K562 (cell line): ENCODE data around the gene CTCFL. TPM values are rescaled to one million over a fixed set of nuclear protein-coding genes. Genes with fewer than 3 reads are reported as not detected.

Experiments
- BCOR ChIP-seq: fragments of 450-650 bp; IDR thresholded peaks from 2 replicates; pipeline ENCODE4 v1.6.1; 2016
- CBFA2T2 ChIP-seq: fragments of 450-650 bp; conservative IDR thresholded peaks from 2 replicates; pipeline ENCODE4 v1.6.1; 2017; ENCODE audit warnings: mild to moderate bottlenecking
- E4F1 ChIP-seq: fragments of 250-450 bp; sonication (Bioruptor Pico); IDR thresholded peaks from 2 replicates; pipeline ENCODE4 v1.5.0; 2021; ENCODE audit warnings: mild to moderate bottlenecking, borderline replicate concordance
- ESRRA ChIP-seq: fragments of 450-650 bp; IDR thresholded peaks from 2 replicates; pipeline ENCODE4 v1.6.1; 2014; ENCODE audit warnings: low read depth, mild to moderate bottlenecking, moderate library complexity, borderline replicate concordance
- ETV5 ChIP-seq: sonication (generic); formaldehyde crosslinking; IDR thresholded peaks from 2 replicates; pipeline ENCODE4 v1.4.0; 2020; ENCODE audit warnings: low read depth, mild to moderate bottlenecking, missing genetic modification reagents
- KDM5B ChIP-seq: fragments of 200-600 bp; sonication (generic); IDR thresholded peaks from 2 replicates; pipeline ENCODE4 v1.6.1; 2012; ENCODE audit warnings: low read depth, mild to moderate bottlenecking, moderate library complexity, low read length, control low read depth, inconsistent platforms; ENCODE audit not compliant: insufficient replicate concordance
- MEIS2 ChIP-seq: fragments of 450-650 bp; IDR thresholded peaks from 2 replicates; pipeline ENCODE4 v1.6.1; 2014; ENCODE audit warnings: mild to moderate bottlenecking; ENCODE audit not compliant: partially characterized antibody
- MYNN ChIP-seq, 2 experiments: sonication (generic); formaldehyde crosslinking in 1 of 2; IDR thresholded peaks; 2 replicates each; pipeline versions ENCODE4 v1.5.0 to v1.6.1; 2016 to 2020; ENCODE audit warnings: antibody characterized with exemption in 1 of 2, missing genetic modification reagents in 1 of 2
- NCOA2 ChIP-seq, 2 experiments: fragments of 450-650 bp; IDR thresholded peaks; 2 replicates each; pipeline ENCODE4 v1.6.1; 2018; ENCODE audit warnings: mild to moderate bottlenecking in 2 of 2, moderate library complexity in 1 of 2; ENCODE audit not compliant: partially characterized antibody in 2 of 2
- NEUROD1 ChIP-seq: fragments of 150-350 bp; IDR thresholded peaks from 2 replicates; pipeline ENCODE4 v1.6.1; 2014; ENCODE audit warnings: borderline replicate concordance, low read length, low read depth; ENCODE audit not compliant: partially characterized antibody
- POLR2AphosphoS5 ChIP-seq: IDR thresholded peaks from 2 replicates; pipeline ENCODE4 v1.6.1; 2011; ENCODE audit warnings: mild to moderate bottlenecking, low read depth, low read length, moderate library complexity; ENCODE audit not compliant: control insufficient read depth, insufficient read depth
- RBM15 ChIP-seq: fragments of 200-400 bp; formaldehyde crosslinking; IDR thresholded peaks from 2 replicates; pipeline ENCODE4 v1.6.1; 2018; ENCODE audit warnings: mild to moderate bottlenecking, low read length, moderate library complexity; ENCODE audit not compliant: insufficient read depth
- RBM25 ChIP-seq: fragments of 200-400 bp; formaldehyde crosslinking; IDR thresholded peaks from 2 replicates; pipeline ENCODE4 v1.6.1; 2018; ENCODE audit warnings: low read length, low read depth, moderate library complexity; ENCODE audit not compliant: severe bottlenecking
- RFX7 ChIP-seq: fragments of 250-450 bp; sonication (Bioruptor Pico); IDR thresholded peaks from 2 replicates; pipeline ENCODE4 v1.5.1; 2021; ENCODE audit warnings: mild to moderate bottlenecking
- SMARCE1 ChIP-seq: fragments of 450-650 bp; IDR thresholded peaks from 2 replicates; pipeline ENCODE4 v1.7.1; 2016; ENCODE audit warnings: mild to moderate bottlenecking
- TAL1 ChIP-seq: fragments of 450-650 bp; IDR thresholded peaks from 2 replicates; pipeline ENCODE4 v1.6.1; 2016; ENCODE audit warnings: mild to moderate bottlenecking
- TARDBP ChIP-seq: fragments of 450-650 bp; IDR thresholded peaks from 2 replicates; pipeline ENCODE4 v1.6.1; 2016
- TBL1XR1 ChIP-seq, 2 experiments: IDR thresholded peaks; 2 replicates each; pipeline ENCODE4 v1.6.1; 2012; ENCODE audit warnings: improper control_type of control experiment in 2 of 2, low read length in 2 of 2, mild to moderate bottlenecking in 1 of 2
- TEAD4 ChIP-seq, 2 experiments: sonication (generic) in 1 of 2; formaldehyde crosslinking in 1 of 2; IDR thresholded peaks; 2 replicates each; pipeline versions ENCODE4 v1.6.1 to v1.8.0; 2012 to 2022; ENCODE audit warnings: borderline replicate concordance in 1 of 2, inconsistent platforms in 1 of 2, low read length in 1 of 2, mild to moderate bottlenecking in 1 of 2, missing genetic modification reagents in 1 of 2
- ZKSCAN1 ChIP-seq: fragments of 150-350 bp; IDR thresholded peaks from 2 replicates; pipeline ENCODE4 v1.6.1; 2016; ENCODE audit warnings: low read depth, low read length
- ZNF12 ChIP-seq: sonication (generic); formaldehyde crosslinking; IDR thresholded peaks from 2 replicates; pipeline ENCODE4 v1.4.0; 2020; ENCODE audit warnings: mild to moderate bottlenecking, missing genetic modification reagents
- ZNF124 ChIP-seq: sonication (generic); formaldehyde crosslinking; IDR thresholded peaks from 2 replicates; pipeline ENCODE4 v1.8.1; 2022; ENCODE audit warnings: missing genetic modification reagents
- ZNF24 ChIP-seq: fragments of 450-650 bp; IDR thresholded peaks from 2 replicates; pipeline ENCODE4 v1.6.1; 2016
- ZNF280A ChIP-seq: fragments of 450-650 bp; IDR thresholded peaks from 2 replicates; pipeline ENCODE4 v1.6.1; 2018; ENCODE audit warnings: mild to moderate bottlenecking, low read depth; ENCODE audit not compliant: partially characterized antibody
- ZNF57 ChIP-seq: fragments of 450-650 bp; formaldehyde crosslinking; IDR thresholded peaks from 2 replicates; pipeline ENCODE4 v1.4.0; 2020; ENCODE audit warnings: mild to moderate bottlenecking, moderate library complexity
- polyA plus RNA-seq, 8 experiments: library from polyadenylated mRNA; depleted of rRNA in 4 of 8; stranded (reverse) in 5 of 8; unstranded in 3 of 8; fragments of >200 nt; fragmentation: Nextera tagmentation in 2 of 8; fragmentation: Illumina TruSeq in 1 of 8; extraction: Ambion mirVana in 2 of 8; extraction: Trizol in 1 of 8; gene quantifications; 2 replicates each; pipeline versions ENCODE4 v1.2.1 to v1.2.3, GENCODE V29; 2011 to 2014; ENCODE audit warnings: inconsistent platforms in 1 of 8, missing spikeins in 1 of 8
- total RNA-seq, 7 experiments: library from RNA; depleted of rRNA in 6 of 7; stranded (reverse); fragments of >200 nt in 6 of 7; fragmentation: Illumina TruSeq in 2 of 7; extraction: Trizol in 2 of 7; gene quantifications; 2 replicates each; pipeline versions ENCODE4 v1.2.1 to v1.2.3, GENCODE V29; 2011 to 2021; ENCODE audit warnings: low replicate concordance in 1 of 7

CTCFL gene
- total and polyA plus RNA-seq, 9 of the 15 experiments (the other 6 are each of a cell fraction or from before 2014, with no cell fraction given), result 42.4 to 188 (median 111) TPM

GRCh38 chr20:57448764-57449354 lies 76.1 kb downstream of the CTCFL start (continued):
- no peak for TF ChIP-seq ZNF57 (CRISPR knock-in tag)
- peak; percentile 97 for TF ChIP-seq BCOR
- TF ChIP-seq E4F1 (CRISPR knock-in tag), result no peak
- TF ChIP-seq RBM25, result peak; percentile 97
- 0 out of 2 replicates have a peak, but pooled peaks have one; percentile 21 for TF ChIP-seq MYNN (IDR thresholded peaks at IDR 0.05)
- no peak for TF ChIP-seq MYNN (CRISPR knock-in tag; IDR thresholded peaks at IDR 0.05)
- peak; percentile 16; the same call in 1 of the 2 replicates for TF ChIP-seq ZNF24
- TF ChIP-seq NCOA2 (IDR thresholded peaks at IDR 0.05; ENCODE audit: partially characterized antibody in 2 of 2), result no peak
- TF ChIP-seq POLR2AphosphoS5, result no peak
- TF ChIP-seq RFX7 (CRISPR knock-in tag), result no peak
- no peak for TF ChIP-seq ZNF124 (CRISPR knock-in tag)
- peak; percentile 56 for TF ChIP-seq TAL1
- TF ChIP-seq NEUROD1, result no peak
- TF ChIP-seq TARDBP, result no peak
- peak; percentile 63; the same call in 1 of the 2 replicates for TF ChIP-seq ESRRA
- no peak for TF ChIP-seq KDM5B
- peak; percentile 25; the same call in 1 of the 2 replicates for TF ChIP-seq SMARCE1
- TF ChIP-seq RBM15, result no peak
- 0 out of 2 replicates have a peak, but pooled peaks have one; percentile 37 for TF ChIP-seq ZKSCAN1
- TF ChIP-seq ETV5 (CRISPR knock-in tag), result no peak
- TF ChIP-seq TBL1XR1 (IDR thresholded peaks at IDR 0.05; ENCODE audit: low read length in 2 of 2), result no peak
- peak; percentile 36 for TF ChIP-seq CBFA2T2
- 0 out of 2 replicates have a peak, but pooled peaks have one; percentile 29 for TF ChIP-seq TEAD4 (IDR thresholded peaks at IDR 0.05; ENCODE audit: low read length)
- no peak for TF ChIP-seq TEAD4 (CRISPR knock-in tag; IDR thresholded peaks at IDR 0.05; ENCODE audit: borderline replicate concordance)
- TF ChIP-seq ZNF280A, result no peak
- no peak for TF ChIP-seq MEIS2
- no peak for TF ChIP-seq ZNF12 (CRISPR knock-in tag)
